Spleen (tissue), 11 donors: ENCODE measurements around the gene MEGF9. TPM values are rescaled to one million over a fixed set of nuclear protein-coding genes. Genes with fewer than 3 reads are reported as not detected.

Experiments
- DNase-seq: peaks from one replicate; pipeline ENCODE4 v3.0.0-alpha.2; 2020
- H3K27ac ChIP-seq, 8 donors: fragments of 200-600 bp; sonication (generic) in 7 of 8; 1 replicate in 4 of 8; 2 replicates in 4 of 8; pipeline versions ENCODE4 v1.5.0 to v1.8.0; 2016 to 2021; ENCODE audit warnings: inconsistent platforms in 4 of 8, mild to moderate bottlenecking in 4 of 8, moderate library complexity in 1 of 8
- H3K27me3 ChIP-seq, 7 donors: fragments of 200-600 bp; sonication (generic) in 6 of 7; replicated peaks in 1 of 7; 1 replicate in 4 of 7; 2 replicates in 3 of 7; pipeline versions ENCODE4 v1.5.0 to v1.8.0; 2016 to 2021; ENCODE audit warnings: inconsistent platforms in 3 of 7, mild to moderate bottlenecking in 1 of 7
- H3K36me3 ChIP-seq, 6 donors: fragments of 200-600 bp; sonication (generic) in 5 of 6; 1 replicate in 4 of 6; 2 replicates in 2 of 6; pipeline versions ENCODE4 v1.5.0 to v1.8.0; 2016 to 2021; ENCODE audit warnings: inconsistent platforms in 2 of 6
- H3K4me1 ChIP-seq, 6 donors: fragments of 200-600 bp; sonication (generic) in 5 of 6; 1 replicate in 3 of 6; 2 replicates in 3 of 6; pipeline versions ENCODE4 v1.5.0 to v1.8.0; 2016 to 2021; ENCODE audit warnings: inconsistent platforms in 3 of 6
- H3K4me3 ChIP-seq, 8 donors: fragments of 200-600 bp; sonication (generic) in 7 of 8; 1 replicate in 4 of 8; 2 replicates in 4 of 8; pipeline versions ENCODE4 v1.5.0 to v1.8.0; 2016 to 2021; ENCODE audit warnings: inconsistent platforms in 4 of 8, mild to moderate bottlenecking in 4 of 8, moderate library complexity in 2 of 8
- H3K9me3 ChIP-seq, 8 donors: fragments of 200-600 bp; sonication (generic) in 7 of 8; 1 replicate in 4 of 8; 2 replicates in 4 of 8; pipeline versions ENCODE4 v1.5.0 to v1.8.0; 2016 to 2021; ENCODE audit warnings: inconsistent platforms in 4 of 8
- POLR2A ChIP-seq, 3 donors: fragments of 450-650 bp; IDR thresholded peaks; one replicate each; pipeline ENCODE4 v1.5.1; 2017; ENCODE audit warnings: antibody characterized with exemption in 3 of 3, mild to moderate bottlenecking in 1 of 3
- POLR2AphosphoS5 ChIP-seq, 3 donors: sonication (generic); formaldehyde crosslinking; IDR thresholded peaks; one replicate each; pipeline ENCODE4 v1.5.1; 2017; ENCODE audit warnings: antibody characterized with exemption in 3 of 3
- WGBS, 5 donors: extraction: QIAGEN DNeasy Blood & Tissue Kit in 3 of 5; methylation state at CpG; one replicate each; pipeline versions ENCODE4 v1.1.5 to v1.1.7; 2013 to 2018; 5-methylcytosine and 5-hydroxymethylcytosine counted together
- intact Hi-C: fragments of 100-400 bp; cut with DNase I; formaldehyde crosslinking; loops from one replicate; pipeline ENCODE4 v1.15.0; 2023; ENCODE audit warnings: low total_unique reads
- polyA plus RNA-seq, 3 donors: library from polyadenylated mRNA; stranded (reverse); fragments of 200-250 nt; gene quantifications; one replicate each; pipeline ENCODE4 v1.2.1, GENCODE V29; 2013
- total RNA-seq, 7 donors: library from RNA; depleted of rRNA in 3 of 7; stranded (reverse); fragments of >200 nt in 3 of 7; fragmentation: NEBNext Ultra II Directional in 4 of 7; extraction: Animal tissue kit (Norgen Biotek cat#: 25700) in 4 of 7; gene quantifications; one replicate each; pipeline versions ENCODE4 v1.1.0 to v1.2.1, GENCODE V29; 2016 to 2021
- TF ChIP-seq, protein P1 (sequence below), 11 experiments: fragments of 200-600 bp in 7 of 11; fragments of 450-650 bp in 4 of 11; sonication (generic) in 4 of 11; IDR thresholded peaks in 8 of 11; conservative IDR thresholded peaks in 3 of 11; 1 replicate in 7 of 11; 2 replicates in 4 of 11; pipeline versions ENCODE4 v1.4.0 to v1.8.0; 2016 to 2021; ENCODE audit warnings: antibody characterized with exemption in 11 of 11, inconsistent platforms in 4 of 11, mild to moderate bottlenecking in 1 of 11
- donor health status: healthy with polysubstance abuse.
- donor health status: DM: no; HTN: no; CAD: no; lungs with moderate emphysema.
- donor health status: DM: no; HTN: no; CAD: no.
- donor health status: Bipolar disorder and iron deficiency.
- donor health status: healthy.
- donor health status: DM: no; HTN: no; CAD: no.
- donor health status: DM: yes; HTN: yes; CAD: no.

MEGF9 gene
- total and polyA plus RNA-seq, 10 donors: 2.2 to 57.3 (median 30.7) TPM

DNA sequence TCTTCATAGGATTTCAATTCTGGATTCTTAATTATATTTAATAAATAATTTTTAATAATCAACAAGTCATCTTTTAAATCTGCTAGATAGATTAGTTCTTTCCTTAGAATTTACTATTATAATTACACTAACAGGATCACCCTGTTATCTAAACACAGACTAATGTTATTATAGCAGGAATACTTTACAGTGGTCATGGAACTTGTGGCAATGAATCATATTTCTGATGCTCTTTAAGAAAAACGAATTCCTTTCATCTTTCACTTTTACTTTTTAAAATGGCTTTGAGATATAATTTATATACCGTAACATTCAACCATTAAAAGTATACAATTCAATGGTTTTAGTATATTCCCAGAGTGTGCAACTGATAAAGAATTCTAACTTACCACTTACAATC lies 104.6 kb downstream of the MEGF9 start:
- no peaks in the 10 kb centered on the region for H3K9me3 ChIP-seq
- intact Hi-C loops: no loop called here
- TF ChIP-seq, protein P1, sequence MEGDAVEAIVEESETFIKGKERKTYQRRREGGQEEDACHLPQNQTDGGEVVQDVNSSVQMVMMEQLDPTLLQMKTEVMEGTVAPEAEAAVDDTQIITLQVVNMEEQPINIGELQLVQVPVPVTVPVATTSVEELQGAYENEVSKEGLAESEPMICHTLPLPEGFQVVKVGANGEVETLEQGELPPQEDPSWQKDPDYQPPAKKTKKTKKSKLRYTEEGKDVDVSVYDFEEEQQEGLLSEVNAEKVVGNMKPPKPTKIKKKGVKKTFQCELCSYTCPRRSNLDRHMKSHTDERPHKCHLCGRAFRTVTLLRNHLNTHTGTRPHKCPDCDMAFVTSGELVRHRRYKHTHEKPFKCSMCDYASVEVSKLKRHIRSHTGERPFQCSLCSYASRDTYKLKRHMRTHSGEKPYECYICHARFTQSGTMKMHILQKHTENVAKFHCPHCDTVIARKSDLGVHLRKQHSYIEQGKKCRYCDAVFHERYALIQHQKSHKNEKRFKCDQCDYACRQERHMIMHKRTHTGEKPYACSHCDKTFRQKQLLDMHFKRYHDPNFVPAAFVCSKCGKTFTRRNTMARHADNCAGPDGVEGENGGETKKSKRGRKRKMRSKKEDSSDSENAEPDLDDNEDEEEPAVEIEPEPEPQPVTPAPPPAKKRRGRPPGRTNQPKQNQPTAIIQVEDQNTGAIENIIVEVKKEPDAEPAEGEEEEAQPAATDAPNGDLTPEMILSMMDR (IDR thresholded peaks at IDR 0.05 in 8 of 11, conservative IDR thresholded peaks at IDR 0.05 in 3 of 11): no peak
- TF ChIP-seq POLR2AphosphoS5 (IDR thresholded peaks at IDR 0.05) (no peak), POLR2A (IDR thresholded peaks at IDR 0.05) (no peak)
- no peak overlapping the region for H3K4me3 ChIP-seq
- 88 to 95% (median 92%) methylated on average over 2 of the region's 2 CpGs for WGBS, 5 donors
- no peak overlapping the region for H3K27ac ChIP-seq
- H3K36me3 ChIP-seq: peaks cover 0 to 81% (median 21%) of the 10 kb centered on the region in 6 donors
- no peak for DNase-seq
- H3K27me3 ChIP-seq: no peaks in the 10 kb centered on the region
- H3K4me1 ChIP-seq: no peaks in the 10 kb centered on the region

DNA sequence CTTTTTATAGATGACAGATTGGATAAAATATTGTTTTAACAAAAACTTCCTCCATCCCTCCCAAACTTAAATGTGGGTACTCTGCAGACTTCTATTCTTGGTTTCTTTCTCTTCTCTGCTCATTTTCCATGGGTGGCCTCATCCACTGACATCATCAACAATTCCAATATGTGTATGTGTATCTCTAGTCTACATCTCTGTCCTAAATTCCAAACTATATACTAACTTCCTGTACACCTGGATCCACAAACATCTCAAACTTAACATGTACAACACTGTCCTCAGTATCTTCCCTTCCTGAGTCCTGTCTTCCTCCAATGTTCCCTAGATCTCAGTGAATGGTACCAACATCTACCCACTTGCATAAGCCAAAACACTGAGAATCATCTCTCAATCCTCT lies 105.8 kb downstream of the MEGF9 start:
- no peaks in the 10 kb centered on the region for H3K27me3 ChIP-seq
- no peak for DNase-seq
- H3K4me3 ChIP-seq: no peak overlapping the region
- no peak for TF ChIP-seq POLR2AphosphoS5 (IDR thresholded peaks at IDR 0.05)
- TF ChIP-seq, protein P1 (IDR thresholded peaks at IDR 0.05 in 8 of 11, conservative IDR thresholded peaks at IDR 0.05 in 3 of 11): no peak
- no peak for TF ChIP-seq POLR2A (IDR thresholded peaks at IDR 0.05)
- no peaks in the 10 kb centered on the region for H3K9me3 ChIP-seq
- intact Hi-C loops: no loop called here
- H3K36me3 ChIP-seq: peaks cover 0 to 86% (median 24%) of the 10 kb centered on the region in 6 donors
- no peaks in the 10 kb centered on the region for H3K4me1 ChIP-seq
- H3K27ac ChIP-seq: no peak overlapping the region

DNA sequence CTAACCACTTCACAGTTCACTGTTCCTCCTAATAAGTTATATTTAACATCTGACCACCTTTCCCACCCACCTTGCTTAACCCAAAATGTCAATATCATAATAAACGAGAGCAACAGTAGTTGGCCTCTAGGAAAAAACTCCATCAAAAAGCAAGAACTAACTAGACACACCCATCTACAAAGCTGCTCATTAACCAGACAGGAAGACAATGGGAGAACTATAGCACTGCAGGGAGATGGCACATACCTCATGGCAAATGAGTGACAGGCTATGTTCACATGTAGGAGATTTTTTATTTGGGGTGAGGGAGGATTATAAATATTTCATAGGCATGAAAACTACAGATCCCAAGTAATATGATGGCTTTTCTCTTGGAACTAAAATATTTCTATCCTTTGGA lies 110.7 kb downstream of the MEGF9 start:
- H3K9me3 ChIP-seq: no peaks in the 10 kb centered on the region
- 83 to 93% (median 87%) methylated on average over 1 of the region's 1 CpG for WGBS, 5 donors
- H3K27ac ChIP-seq: no peak overlapping the region
- H3K36me3 ChIP-seq: peaks cover 0 to 63% (median 18%) of the 10 kb centered on the region in 6 donors
- TF ChIP-seq POLR2AphosphoS5 (IDR thresholded peaks at IDR 0.05): no peak
- TF ChIP-seq, protein P1 (IDR thresholded peaks at IDR 0.05 in 8 of 11, conservative IDR thresholded peaks at IDR 0.05 in 3 of 11): no peak
- no peak for TF ChIP-seq POLR2A (IDR thresholded peaks at IDR 0.05)
- no peaks in the 10 kb centered on the region for H3K27me3 ChIP-seq
- no peak overlapping the region for H3K4me3 ChIP-seq
- no peak for DNase-seq
- intact Hi-C loops: no loop called here
- no peaks in the 10 kb centered on the region for H3K4me1 ChIP-seq

DNA sequence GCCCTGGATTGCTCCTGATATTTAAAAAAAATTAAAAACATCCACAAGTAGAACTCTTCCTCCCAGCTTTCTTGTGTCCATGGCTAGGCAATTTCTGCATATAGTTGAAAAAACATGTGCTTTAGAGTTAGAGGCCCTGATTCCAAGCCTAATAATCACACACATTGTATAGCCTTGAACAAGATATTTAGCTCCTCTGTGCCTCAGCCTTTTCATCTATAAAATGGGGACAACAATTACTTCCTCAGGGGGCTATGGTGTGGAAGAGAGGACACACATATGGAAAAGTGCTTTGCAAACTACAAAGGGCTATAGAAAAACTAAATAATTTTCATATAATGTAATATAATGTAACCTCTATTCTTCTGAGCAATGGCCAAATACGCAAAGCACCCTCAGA lies 111.3 kb downstream of the MEGF9 start:
- intact Hi-C loops: no loop called here

More for the DNA sequence above, 111.3 kb downstream of the MEGF9 start:
- H3K27me3 ChIP-seq: no peaks in the 10 kb centered on the region
- H3K4me3 ChIP-seq: no peak overlapping the region
- 90 to 100% (median 100%) methylated on average over 1 of the region's 1 CpG for WGBS, 5 donors
- TF ChIP-seq POLR2AphosphoS5 (IDR thresholded peaks at IDR 0.05) (no peak), POLR2A (IDR thresholded peaks at IDR 0.05) (no peak)
- TF ChIP-seq, protein P1 (IDR thresholded peaks at IDR 0.05 in 8 of 11, conservative IDR thresholded peaks at IDR 0.05 in 3 of 11): no peak
- DNase-seq: no peak
- H3K9me3 ChIP-seq: no peaks in the 10 kb centered on the region
- H3K4me1 ChIP-seq: no peaks in the 10 kb centered on the region
- H3K36me3 ChIP-seq: peaks cover 0 to 57% (median 18%) of the 10 kb centered on the region in 6 donors
- no peak overlapping the region for H3K27ac ChIP-seq
